DMS153 treated with DMSO at 0.1 percent for 48 hours (cell line): ENCODE data around the gene RELN.
"Not testable (repeated sequence)": the region's sequence is repeated elsewhere in the genome, so short reads cannot be mapped to it uniquely, and the experiment has no call there.

Experiments
- DNase-seq: peaks from one replicate; lab custom pipeline; 2025; ENCODE audit not compliant: unreplicated experiment; lab: John Stamatoyannopoulos, UW

RELN gene

DNA sequence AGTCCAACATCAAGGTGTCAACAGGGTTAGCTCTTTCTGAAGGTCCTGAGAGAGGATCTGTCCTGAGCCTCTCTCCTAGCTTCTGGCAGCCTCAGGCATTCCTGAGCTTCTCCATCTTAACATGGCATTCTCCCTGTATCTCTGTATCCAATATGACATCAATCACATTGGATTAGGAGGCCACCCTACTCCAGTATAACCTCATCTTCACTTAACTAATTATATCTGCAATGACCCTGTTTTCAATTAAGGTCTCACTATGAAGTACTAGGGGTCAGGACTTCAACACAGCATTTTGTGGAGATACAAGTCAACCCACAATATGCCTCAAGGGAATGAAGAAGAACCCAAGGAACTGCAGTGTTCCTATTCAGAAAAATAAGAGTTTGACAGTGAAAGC is 133.8 kb downstream of the RELN start:
- no peak for DNase-seq

DNA sequence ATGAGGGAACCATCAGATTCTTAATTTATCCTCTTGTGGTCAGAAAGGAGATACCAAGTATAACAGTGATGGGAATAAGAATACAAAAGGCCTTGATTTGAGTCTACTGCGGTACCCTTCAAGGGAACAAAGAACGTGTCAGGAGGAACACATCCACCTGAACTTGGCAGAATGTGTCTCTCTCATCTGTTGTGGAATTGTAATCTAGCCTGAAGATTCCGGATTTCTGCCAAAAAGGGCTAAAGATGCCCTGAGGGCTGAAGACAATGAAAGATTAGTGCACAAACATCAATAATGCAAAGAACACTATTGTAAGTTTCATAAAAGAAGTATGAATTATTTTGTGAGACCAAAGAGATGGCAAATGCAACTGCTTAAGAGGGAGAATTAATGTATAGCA is 134.8 kb downstream of the RELN start:
- no peak for DNase-seq

DNA sequence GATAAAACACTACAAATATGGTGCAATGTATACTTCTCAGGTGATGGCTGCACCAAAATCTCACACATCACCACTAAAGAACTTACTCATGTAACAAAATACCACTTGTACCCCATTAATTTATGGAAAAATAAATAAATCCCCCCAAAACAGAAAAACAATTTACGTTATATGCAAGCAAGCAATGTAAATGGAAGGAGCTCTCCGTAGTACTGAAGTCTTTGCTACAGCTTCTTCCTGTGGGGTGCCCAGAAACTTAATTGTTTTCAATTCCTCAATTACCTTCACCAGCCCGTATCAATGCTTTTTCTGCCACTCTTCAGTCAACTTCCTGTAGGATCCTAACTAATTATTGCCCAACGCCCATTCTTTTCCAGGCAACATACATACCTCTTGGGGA is 138.1 kb downstream of the RELN start:
- no peak for DNase-seq

DNA sequence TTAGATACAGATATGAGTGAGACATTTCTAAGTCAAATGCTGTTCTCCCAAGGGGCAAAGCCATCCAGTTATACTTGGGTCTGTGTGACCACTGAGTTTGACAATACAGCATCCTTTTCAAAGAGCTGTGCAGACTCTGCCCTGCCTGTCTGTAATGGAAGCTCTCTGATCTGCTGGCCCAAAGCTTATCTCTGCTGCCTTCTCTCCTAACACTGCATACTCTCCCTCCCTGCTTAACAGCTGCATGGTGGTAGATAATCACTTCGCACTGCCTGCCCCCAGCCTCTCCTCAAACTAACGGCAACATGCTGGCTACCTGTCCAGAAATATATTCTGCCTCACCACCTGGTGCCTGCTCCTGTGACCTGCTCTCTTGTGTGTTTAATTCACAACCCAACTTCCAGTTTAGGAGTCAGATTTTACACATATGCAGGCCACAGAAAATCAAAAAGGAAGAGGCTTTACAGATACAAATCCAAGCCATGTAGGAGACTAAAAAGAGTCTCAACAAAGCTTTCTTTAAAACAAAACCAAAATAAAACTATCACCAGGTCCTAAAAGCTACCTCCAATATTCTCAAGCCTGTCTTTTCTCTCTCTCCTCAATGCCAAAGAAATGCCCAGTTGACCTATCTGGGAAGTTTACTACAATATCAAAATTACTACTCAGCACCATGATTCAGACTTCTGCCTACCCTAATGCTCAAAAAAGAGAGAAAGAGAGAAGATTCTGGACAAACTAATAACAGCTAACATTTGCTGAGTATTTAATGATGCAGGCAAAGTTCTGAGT is 145.6 kb downstream of the RELN start:
- DNase-seq = no peak

DNA sequence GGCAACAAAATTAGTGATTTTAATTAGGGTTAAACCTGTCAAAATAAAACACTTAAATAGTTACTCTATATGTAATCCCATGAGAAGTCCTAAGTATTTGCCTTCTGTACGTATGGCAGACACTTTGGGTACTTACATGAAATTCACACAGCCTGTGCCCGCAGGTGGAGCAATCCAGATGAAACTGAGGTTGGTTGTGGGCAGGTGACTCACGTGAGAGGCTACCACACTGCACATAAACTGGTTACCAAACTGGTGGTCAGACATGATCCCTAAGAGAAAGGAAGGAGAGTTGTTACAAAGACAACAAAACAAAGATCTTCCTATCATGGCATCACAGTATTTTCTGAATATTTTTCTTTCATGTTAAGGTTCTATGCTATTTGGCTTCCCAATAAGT is 156.1 kb downstream of the RELN start:
- DNase-seq = no peak

DNA sequence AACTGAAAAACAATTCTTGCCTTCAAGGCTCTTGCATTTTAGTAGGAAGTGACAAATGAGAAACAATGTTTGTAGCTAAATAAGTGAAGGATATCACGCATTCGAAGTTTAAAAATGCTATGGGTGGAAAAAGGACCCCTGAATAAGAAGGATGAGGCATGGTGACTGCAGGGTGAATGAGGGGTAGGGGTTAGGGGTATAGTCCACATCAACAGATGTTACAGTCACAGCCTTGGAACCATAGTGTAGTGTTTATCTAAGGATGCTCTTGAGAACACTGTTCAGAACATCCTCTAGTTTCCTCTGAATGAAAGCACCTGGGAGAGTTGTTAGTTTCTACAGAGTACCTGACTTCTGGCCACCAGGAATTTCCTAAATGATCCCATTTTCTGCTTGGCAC is 157.0 kb downstream of the RELN start:
- DNase-seq = no peak

DNA sequence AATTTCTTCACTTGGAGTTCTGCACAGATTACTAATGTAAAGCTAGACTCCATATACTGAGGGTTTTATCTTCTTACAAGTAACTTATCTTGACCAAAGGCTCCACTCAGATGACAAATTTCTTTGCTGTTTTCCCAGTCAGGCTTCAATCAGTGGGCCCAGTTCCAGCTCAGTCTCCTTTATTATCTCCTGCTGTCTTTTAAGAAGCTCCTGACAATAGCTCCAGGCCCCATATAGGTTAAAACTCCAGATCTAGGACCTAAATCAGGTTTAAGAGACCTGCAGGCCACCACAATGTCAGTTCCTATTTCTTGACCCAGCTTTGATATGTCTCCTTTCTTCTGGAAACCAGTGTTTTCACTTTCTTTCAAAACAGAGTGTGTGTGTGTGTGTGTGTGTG is 165.2 kb downstream of the RELN start:
- DNase-seq = no peak

DNA sequence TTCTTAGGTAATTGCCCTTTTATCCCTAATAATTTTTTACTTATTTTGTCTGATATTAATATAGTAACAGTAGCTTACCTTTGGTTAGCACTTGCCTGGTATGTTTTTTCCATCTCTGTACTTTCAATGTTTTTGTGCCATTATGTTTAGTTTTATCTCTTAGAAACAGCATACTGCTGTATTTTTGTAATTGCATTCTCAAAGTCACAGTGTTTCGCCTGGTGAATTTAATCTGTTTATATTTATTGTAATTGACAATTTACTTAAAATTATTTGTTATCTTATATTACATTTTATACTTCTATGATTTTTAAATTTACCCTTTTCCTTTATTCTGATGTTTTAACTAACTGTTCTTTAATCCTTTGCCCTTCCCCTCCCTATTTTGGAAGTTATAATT is 166.4 kb downstream of the RELN start:
- no peak for DNase-seq

DNA sequence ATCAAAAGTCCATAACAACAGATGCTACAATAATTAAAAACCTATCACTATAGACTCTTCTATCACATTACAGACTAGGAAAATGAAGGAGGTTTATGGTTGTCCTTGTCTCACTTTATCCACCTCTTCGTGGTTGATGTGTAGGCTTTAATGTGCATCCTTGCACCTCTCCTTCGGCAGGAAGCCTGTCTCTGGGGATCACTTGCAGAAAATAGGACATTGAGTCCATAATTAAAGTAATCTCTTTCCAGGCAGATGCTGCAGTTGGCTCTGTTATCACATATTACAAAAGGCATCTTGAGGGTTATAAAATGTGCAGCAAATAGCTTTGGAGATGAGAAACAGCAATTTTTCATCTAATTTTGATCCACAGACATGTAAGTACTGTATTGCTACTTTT is 168.4 kb downstream of the RELN start:
- no peak for DNase-seq

DNA sequence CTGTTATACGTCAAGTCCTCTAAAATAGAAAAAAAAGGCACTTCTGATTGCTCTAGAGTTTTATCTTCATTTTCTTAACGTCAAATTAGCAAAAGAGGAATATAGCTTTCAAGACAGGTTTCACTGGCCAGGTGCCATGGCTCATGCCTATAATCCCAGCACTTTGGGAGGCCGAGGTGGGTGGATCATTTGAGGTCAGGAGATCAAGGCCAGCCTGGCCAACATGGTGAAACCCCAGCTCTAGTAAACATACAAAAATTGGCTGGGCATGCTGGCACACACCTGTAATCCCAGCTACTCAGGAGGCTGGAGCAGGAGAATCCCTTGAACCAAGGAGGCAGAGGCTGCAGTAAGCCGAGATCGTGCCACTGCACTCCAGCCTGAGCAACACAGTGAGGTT is 173.5 kb downstream of the RELN start:
- DNase-seq = not testable (repeated sequence)

DNA sequence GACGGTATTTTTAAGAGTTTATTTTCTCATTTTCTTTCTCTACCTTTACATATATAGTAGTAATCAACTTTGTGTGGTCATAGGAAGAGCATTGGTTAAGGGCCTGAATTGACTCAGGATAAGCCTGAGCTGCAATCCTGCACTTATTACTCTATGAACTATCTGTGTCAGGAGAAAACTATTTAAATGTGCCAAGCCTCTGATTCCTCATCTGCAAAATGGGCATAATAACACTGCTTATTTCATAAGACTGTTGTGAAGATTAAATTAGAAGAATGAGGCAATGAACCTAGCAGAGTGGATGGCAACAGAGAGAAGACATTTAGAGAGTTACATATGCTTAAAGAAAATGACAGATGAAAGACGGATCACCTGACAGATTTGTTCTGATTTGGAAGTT is 175.5 kb downstream of the RELN start:
- DNase-seq = no peak

DNA sequence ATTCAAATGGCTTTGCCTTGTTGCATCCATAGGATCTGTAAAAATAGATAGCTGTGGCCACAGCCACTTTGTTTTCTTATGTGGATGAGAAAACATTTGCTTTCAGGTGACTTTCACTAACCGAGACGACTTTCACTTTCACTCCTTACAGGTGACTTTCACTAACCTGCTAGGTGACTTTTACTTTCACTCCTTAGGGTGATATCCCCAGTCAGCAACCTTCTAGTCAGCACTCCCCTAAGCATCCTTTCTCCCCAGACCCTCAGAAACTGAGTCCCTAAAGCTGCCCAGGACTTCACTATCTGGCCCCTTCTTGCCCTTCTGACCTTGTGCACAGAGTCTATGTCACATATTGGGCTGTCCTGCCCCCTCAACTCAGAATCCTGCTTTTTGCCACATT is 177.5 kb downstream of the RELN start:
- DNase-seq = peak; percentile 48

DNA sequence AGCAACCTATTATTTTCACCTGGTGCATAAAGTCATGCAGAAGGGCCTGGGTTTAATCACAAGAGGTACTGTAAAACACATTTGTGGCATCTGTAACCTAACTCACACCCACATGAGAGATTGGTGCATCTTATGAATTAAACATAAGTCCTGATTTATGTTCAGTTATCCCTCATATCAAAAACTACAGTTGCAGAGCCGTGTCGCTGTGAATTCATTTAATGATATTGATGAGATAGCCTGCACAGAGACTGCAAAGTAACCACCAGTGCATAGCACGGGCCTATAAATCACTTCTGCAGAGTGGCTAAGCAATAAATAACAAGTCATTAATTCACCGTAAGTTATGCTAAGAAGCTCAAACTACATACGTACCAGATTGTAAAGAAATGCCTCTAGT is 178.2 kb downstream of the RELN start:
- no peak for DNase-seq

DNA sequence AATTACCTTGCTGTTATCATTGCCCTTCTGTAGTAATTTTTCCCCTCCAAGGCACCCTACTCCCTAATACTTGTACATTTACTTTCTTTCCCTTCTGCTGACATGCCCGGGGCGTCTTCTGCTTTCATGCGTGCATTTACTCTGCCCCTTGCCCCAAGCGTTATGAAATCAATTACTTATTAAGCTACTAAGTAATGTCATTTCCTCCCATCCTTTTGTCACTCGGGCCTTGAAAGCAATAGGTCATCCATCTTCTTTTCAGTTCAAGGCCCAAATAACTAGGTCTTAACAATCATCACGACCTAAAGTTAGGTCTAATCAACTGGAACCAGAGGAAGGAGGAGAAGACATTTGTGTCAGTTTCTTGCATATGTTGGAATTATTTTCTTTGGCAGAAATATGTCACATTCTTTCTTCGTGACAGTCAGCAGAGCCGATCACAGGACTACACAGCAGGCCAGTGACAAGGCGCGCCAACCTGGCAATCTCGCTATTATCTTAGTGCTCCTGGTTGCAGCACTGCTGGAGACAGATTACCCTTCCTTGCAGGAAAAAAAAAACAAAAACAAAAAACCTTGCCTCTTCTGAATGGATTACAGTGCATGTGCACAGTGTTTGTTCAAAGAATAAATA is 179.2 kb downstream of the RELN start:
- no peak for DNase-seq

DNA sequence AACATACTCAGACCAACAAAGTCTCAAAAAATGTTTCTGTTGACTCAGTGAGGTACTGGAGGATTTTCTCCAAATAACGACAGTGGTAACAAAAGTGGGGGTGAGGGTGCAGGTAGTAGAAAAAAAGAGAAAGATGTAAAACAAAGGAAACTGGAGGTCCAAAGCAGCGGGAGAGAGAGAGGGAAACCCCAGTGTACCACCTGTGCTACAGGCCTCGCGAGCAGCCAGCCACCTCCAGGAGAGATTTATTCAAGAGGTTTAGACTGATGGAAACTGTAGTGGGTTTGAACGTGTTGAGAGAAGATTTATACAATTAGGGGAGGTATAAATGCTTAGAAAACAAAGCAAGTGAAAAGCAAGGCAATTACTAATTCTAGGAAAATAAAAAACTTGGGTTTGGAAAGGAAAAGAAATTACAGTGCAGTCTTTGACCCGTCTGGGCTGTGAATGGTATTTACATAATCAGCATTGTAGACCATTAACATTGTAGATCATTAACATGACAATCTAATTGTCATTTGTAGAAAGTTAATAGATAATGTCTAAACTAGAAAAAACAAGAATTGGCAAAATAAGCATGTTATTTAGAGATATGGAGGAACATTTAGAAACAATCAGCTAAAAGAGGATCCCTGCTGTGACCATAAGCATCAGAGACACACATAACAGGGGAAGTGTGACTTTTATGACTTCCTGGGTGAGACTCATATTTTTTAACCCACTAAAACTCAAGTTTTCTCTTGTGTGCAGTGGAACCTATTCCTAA is 180.0 kb downstream of the RELN start:
- no peak for DNase-seq

DNA sequence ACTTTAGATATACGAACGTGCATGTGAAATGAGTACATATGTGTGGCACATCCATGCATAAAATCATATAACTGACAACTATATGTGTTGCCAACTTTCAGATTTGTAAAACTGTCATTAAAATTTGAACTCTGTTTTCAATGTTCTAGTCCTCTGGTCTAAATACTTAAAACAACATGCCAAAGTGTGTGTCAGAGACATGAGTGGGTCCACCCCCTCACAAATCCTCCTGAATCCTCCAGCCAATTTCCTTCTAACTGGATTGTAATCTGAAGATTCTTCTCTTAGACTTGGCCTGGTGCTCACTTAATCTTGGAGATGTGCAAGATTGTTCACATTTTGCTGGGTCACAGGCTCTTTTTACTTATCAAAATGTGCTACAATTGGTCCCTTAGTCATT is 184.1 kb downstream of the RELN start:
- no peak for DNase-seq

DNA sequence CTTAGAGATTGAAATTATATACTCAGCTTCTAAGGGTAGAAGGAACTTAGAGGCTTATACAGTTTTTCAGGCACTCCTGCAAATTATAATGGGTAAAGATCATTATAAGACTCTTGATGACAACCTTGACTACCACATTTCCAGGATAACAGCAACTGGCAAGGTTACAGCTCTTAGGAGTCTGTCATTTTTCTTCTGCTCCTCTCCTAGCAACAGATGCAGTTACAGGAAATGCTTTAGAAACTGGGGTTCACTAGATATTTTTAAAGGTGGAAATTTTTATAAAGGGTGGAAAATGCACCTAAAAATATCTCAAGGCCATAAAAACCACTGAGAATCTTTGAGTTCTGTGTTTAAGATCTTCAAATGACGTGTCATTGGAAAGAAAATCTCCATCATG is 185.8 kb downstream of the RELN start:
- no peak for DNase-seq

DNA sequence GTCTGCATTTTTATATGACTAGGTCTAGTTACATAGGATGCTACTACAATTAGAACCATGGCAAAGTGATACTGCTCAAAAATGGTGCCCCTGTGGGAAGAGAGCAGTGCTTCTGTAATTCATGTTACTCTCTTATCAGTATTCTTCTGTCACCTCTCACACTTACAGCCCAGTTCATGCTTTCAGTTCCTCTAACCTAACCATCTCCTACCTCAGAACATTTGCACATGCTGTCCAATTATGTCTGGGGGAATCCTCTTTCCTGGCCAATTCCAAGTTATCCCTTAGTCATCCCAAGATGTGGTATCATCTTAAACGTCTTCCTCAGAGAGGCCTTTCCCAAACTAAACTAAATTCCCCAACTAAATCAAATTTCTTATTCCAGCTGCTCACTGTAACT is 190.2 kb downstream of the RELN start:
- DNase-seq = no peak

DNA sequence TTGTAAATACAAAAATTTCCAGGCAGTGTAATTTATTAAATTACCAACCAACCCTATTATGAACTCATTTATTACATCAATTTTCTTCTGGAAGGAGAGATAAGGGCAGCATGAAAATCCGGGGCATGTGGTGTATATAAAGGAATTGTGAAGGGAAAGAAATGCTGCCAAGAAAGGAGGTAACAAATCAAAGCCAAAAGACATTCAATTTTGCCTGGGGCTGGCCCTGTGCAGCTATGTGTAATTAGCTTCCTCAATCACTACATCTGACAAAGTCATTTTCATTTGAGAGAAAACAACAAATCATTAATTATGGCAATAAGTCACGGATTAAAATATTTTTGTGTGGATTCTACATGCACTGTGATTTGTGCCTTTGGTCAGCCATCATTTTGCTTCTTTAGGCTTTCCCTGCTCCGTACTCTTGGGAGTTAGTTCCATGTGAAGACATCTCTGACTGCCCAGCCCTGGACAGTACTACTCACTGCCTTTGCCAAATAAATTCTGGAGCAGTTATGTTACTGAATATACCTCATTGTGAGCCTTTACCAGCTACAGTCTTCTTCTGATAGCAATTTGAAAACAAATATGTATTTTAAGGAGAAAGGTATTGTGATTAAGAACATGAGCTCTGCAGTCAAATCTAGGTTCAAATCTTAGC is 191.7 kb downstream of the RELN start:
- no peak for DNase-seq

DNA sequence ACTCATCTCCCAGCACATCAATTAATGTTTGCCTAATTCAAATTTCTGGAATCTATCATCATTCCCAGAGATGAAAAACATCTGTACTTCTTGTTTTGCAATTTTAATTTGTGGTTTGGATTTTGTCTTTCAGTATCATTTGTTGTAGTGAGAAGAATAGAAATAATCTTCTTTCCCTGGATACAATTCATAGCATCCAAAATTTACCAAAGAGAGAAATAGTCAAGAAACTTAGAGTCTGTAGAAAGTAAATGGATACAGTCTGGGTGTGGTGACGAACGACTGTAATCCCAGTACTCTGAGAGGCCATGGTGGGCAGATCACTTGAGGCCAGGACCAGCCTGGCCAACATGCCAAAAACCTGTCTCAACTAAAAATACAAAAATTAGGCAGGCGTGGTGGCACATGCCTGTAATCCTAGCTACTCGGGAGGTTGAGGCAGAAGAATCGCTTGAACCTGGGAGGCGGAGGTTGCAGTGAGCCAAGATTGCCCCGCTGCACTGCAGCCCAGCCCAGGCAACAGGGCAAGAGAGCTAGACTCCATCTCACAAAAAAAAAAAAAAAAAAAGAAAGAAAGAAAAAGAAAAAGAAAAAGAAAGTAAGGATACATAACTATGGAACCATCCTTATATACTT is 193.0 kb downstream of the RELN start:
- DNase-seq = no peak

DNA sequence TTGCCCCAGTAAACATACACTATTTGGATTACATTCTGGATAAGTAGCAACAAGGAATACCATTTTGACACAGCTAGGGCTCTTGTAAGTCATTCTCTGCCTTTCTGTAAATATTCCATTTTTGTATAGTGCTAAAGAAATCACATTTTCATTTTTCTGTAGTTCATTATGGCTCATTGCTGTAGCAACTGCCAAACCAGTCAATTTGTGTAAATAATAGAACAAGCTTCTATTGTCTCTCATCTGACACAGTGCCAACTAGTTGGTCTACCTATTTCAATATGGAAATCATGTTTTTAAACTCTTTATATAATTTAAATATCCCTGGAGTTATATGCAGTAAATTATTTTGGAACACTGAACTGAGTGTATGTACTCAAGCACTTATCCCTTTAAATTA is 193.7 kb downstream of the RELN start:
- no peak for DNase-seq
